Measurements from ENCODE around the gene TIE1. TPM values are rescaled to one million over a fixed set of nuclear protein-coding genes. Genes with fewer than 3 reads are reported as not detected.
A peak's percentile ranks its signal among the peaks of the same experiment; 100 is the strongest.

The TIE1 gene
- total RNA-seq, 6 experiments from 2014 or later = 5.8 to 12.2 (median 8.0) TPM

DNA sequence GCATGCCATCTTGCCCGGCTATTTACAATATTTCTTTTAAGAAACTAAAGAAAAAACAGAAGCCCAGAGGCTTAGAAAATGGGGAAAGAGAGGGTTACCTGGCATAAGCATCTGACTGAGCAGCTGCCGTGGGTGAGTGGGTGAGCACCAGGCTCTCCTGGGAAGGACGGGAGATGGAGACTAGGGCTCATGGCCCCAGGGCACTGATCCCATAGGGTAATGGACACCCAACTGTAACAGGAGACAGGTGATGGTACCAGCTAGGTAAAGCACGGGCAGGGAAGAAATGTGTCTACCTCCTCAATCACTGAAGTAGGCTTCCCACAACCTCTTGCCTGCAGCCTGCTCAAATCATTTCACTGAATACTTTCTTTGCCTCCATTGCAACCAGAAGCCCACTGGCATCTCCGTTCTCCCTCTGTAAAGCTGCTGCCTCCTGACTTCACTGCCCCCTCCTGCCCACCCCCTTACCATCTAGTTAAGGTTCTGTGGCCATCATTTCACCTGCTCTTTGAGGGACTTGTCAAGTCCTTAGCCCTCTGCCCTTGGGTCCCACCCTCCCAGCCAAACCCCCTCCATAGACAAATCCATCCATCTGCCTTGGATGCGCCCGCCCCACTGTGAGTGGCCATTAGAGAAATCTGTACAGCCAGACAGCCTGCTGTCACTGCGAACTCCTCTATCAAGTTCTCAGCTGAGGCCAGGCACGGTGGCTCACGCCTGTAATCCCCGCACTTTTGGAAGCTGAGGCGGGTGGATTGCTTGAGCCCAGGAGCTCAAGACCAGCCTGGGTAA is 24.8 kb upstream of the TIE1 start:
- peak; percentile 10 to 17 (median 14) for ATAC-seq
- Histone ChIP-seq H3K9me3 (no peaks in the 10 kb centered on the region), H3K27ac (peak overlapping the region in 2 of 3 donors; percentile 77 to 87), H3K27me3 (no peaks in the 10 kb centered on the region), H3K4me3 (peak overlapping the region in 2 of 3 donors; percentile 29 to 33), H3K4me1 (peaks cover 0 to 36% (median 9%) of the 10 kb centered on the region in 4 donors), H3K36me3 (no peaks in the 10 kb centered on the region)
- peak; percentile 6 to 47 (median 41) for DNase-seq
- TF ChIP-seq, protein P1, sequence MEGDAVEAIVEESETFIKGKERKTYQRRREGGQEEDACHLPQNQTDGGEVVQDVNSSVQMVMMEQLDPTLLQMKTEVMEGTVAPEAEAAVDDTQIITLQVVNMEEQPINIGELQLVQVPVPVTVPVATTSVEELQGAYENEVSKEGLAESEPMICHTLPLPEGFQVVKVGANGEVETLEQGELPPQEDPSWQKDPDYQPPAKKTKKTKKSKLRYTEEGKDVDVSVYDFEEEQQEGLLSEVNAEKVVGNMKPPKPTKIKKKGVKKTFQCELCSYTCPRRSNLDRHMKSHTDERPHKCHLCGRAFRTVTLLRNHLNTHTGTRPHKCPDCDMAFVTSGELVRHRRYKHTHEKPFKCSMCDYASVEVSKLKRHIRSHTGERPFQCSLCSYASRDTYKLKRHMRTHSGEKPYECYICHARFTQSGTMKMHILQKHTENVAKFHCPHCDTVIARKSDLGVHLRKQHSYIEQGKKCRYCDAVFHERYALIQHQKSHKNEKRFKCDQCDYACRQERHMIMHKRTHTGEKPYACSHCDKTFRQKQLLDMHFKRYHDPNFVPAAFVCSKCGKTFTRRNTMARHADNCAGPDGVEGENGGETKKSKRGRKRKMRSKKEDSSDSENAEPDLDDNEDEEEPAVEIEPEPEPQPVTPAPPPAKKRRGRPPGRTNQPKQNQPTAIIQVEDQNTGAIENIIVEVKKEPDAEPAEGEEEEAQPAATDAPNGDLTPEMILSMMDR (IDR thresholded peaks at IDR 0.05) = no peak
- TF ChIP-seq POLR2A (IDR thresholded peaks at IDR 0.05) = no peak
- intact Hi-C loops (cut with DNase I) = no loop called here
- 93% methylated on average over 6 of the region's 12 CpGs for WGBS (ENCODE audit: insufficient coverage, low coverage, low lambda C conversion rate, missing lambda C conversion rate)

DNA sequence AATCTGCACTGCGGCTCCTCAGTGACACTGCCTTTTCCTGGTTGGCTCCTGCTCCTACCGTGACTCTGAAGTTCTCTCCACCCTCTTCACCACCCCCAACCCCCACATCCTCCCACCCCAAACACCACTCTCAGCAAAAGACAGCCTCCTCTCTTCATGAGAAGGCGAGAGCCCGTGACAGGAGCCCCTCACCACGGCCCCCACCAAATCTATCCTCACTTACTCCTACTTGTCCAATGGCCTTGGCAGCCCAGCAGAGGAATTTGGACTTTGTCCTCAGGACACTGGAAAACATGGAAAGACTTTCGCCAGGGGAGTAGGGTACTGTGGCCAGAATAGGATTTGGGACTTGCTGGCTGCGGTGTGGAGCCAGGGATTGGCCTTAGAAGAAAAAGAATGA is 24.1 kb upstream of the TIE1 start:
- whole genome bisulfite sequencing (ENCODE audit: insufficient coverage, low coverage, low lambda C conversion rate, missing lambda C conversion rate) = 9% methylated on average over 7 of the region's 7 CpGs
- DNase-seq (peak; percentile 29 to 74 (median 68)), ATAC-seq (peak; percentile 70 to 75 (median 74))
- no peaks in the 10 kb centered on the region for H3K9me3 ChIP-seq
- intact Hi-C loops (cut with DNase I) = no loop called here
- TF ChIP-seq, protein P1 (IDR thresholded peaks at IDR 0.05) = no peak
- TF ChIP-seq POLR2A (IDR thresholded peaks at IDR 0.05) = no peak
- H3K36me3 ChIP-seq = no peaks in the 10 kb centered on the region
- H3K27ac ChIP-seq = peak overlapping the region in 2 of 3 donors; percentile 77 to 87
- H3K4me3 ChIP-seq = peak overlapping the region in 2 of 3 donors; percentile 29 to 33
- H3K4me1 ChIP-seq = peaks cover 0 to 43% (median 11%) of the 10 kb centered on the region in 4 donors
- no peaks in the 10 kb centered on the region for H3K27me3 ChIP-seq

DNA sequence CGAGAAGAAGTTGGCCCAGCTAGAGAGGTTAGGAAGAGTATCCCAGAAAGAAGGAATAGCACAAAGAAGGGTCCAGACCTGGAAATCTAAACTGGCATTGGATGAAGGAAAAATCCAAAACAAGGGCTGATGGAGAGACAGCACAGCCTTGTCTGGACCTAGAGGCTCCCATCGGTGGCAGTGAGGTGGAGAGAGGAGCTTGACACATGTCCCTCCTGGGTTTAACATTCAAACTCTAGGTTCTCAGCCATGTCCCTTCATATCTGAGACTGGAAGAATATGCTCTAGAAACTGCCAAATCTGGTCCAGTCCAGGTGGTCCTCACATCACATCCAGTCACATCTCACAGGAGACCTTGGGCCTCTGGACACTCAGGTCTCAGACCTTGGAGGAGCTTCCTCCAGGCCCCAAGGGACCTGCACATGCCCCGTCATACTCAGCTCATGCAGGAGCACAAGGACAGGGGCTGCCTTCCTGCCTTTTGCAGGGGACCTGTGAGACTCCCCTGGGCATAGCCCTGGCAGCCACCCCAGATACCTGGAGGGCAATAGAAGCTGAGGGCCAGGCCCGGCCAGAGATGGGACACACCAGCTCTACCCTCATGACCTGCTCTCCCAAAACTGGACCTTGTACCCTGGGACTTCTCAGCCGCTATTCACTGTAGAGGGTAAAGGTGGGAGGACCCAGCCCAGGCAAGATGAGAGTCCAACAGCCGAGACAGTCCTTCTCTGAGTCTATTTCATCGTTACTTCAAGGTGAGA is 23.5 kb upstream of the TIE1 start:
- H3K9me3 ChIP-seq = no peaks in the 10 kb centered on the region
- peaks cover 0 to 49% (median 15%) of the 10 kb centered on the region in 4 donors for H3K4me1 ChIP-seq
- TF ChIP-seq POLR2A (IDR thresholded peaks at IDR 0.05) = no peak
- TF ChIP-seq, protein P1 (IDR thresholded peaks at IDR 0.05) = no peak
- DNase-seq (peak; percentile 39 to 87 (median 79)), ATAC-seq (peak; percentile 66 to 77 (median 74))
- intact Hi-C loops (cut with DNase I) = no loop called here
- H3K27ac ChIP-seq = peak overlapping the region in 2 of 3 donors; percentile 77 to 87
- H3K27me3 ChIP-seq = no peaks in the 10 kb centered on the region
- no peaks in the 10 kb centered on the region for H3K36me3 ChIP-seq
- 34% methylated on average over 2 of the region's 7 CpGs for WGBS (ENCODE audit: insufficient coverage, low coverage, low lambda C conversion rate, missing lambda C conversion rate)
- H3K4me3 ChIP-seq = peak overlapping the region in 1 of 3 donors; percentile 29

DNA sequence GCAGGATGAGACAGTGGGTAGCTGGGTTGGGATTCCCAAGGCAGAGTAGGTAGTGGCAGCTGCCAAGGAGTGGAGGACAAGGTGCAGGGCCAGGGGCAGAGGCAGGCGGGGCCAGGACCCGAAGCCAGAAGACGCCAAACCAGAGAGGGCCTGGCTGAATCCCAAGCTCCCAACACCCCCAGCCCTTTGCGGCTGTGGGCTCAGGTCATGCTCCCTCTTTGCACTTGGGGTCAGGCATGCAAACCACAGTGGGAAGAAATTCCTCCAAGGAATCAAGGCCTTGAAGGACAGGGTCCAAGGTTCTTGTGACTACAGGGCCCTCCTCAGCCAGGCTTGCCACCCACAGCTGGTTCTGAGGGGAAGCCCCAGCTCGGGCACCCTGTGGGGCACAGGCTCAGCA is 21.6 kb upstream of the TIE1 start:
- TF ChIP-seq, protein P1 (IDR thresholded peaks at IDR 0.05) = no peak
- no peak for TF ChIP-seq POLR2A (IDR thresholded peaks at IDR 0.05)
- Histone ChIP-seq H3K27ac (no peak overlapping the region), H3K4me3 (no peak overlapping the region), H3K4me1 (peaks cover 0 to 58% (median 19%) of the 10 kb centered on the region in 4 donors), H3K9me3 (no peaks in the 10 kb centered on the region), H3K36me3 (no peaks in the 10 kb centered on the region), H3K27me3 (no peaks in the 10 kb centered on the region)
- ATAC-seq (no peak), DNase-seq (peak in 1 of 3 donors; percentile 48)
- intact Hi-C loops (cut with DNase I) = no loop called here
- no CpG with 5 or more reads among the region's 5 CpGs for WGBS (ENCODE audit: insufficient coverage, low coverage, low lambda C conversion rate, missing lambda C conversion rate)

Measured in right lobe of liver (tissue), 6 donors.